ENCODE data around the gene CAMTA1. TPM values are rescaled to one million over a fixed set of nuclear protein-coding genes. Genes with fewer than 3 reads are reported as not detected.

CAMTA1 gene
- total RNA-seq, 1 donor from 2014 or later = 268 TPM

DNA sequence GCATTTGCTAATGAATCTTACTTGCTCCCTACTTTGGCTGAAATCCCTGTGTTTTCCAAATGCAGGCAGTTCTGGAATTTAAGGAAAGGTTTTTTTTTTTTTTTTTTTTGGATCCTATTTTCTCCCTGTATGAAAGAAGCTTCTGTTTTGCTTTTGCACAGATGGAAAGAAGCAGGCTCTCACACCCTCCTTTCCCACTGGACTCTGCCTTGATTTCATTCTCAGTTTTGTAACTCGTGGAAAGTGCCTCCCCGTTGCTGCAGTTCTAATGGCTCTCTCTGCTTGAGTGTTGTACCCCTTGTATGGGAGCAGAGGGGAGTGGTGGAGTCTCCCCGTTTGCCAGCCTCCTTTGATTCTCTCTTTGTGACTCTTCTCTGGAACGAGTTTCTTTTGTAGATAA lies 291.9 kb downstream of the CAMTA1 start:
- Mint-ChIP-seq H3K27ac (no peak overlapping the region), H3K9me3 (peaks cover 18% of the 10 kb centered on the region), H3K27me3 (ENCODE audit: insufficient read depth, low read depth) (peaks cover 8% of the 10 kb centered on the region), H3K36me3 (no peaks in the 10 kb centered on the region), H3K4me3 (no peak overlapping the region), H3K4me1 (no peaks in the 10 kb centered on the region)
- H3K9me3 ChIP-seq (ENCODE audit: low read depth) = no peaks in the 10 kb centered on the region
- no peak for DNase-seq (ENCODE audit: low spot score)
- H2AFZ ChIP-seq (replicated peaks) = no peak overlapping the region
- H3F3A ChIP-seq (ENCODE audit: low read depth) = no peaks in the 10 kb centered on the region
- peaks cover 4% of the 10 kb centered on the region for H3K27me3 ChIP-seq
- TF ChIP-seq EZH2phosphoT487 (IDR thresholded peaks at IDR 0.05) (no peak), CTCF (IDR thresholded peaks at IDR 0.05) (no peak)
- H3K36me3 ChIP-seq = no peaks in the 10 kb centered on the region
- no peaks in the 10 kb centered on the region for H3K79me2 ChIP-seq (ENCODE audit: low read depth)
- H3K4me1 ChIP-seq = no peaks in the 10 kb centered on the region
- H3K4me2 ChIP-seq = no peak overlapping the region
- H3K9ac ChIP-seq = no peak overlapping the region
- H3K4me3 ChIP-seq = no peak overlapping the region
- H3K27ac ChIP-seq = no peak overlapping the region
- H4K20me1 ChIP-seq (ENCODE audit: low read depth) = peaks cover 24% of the 10 kb centered on the region

DNA sequence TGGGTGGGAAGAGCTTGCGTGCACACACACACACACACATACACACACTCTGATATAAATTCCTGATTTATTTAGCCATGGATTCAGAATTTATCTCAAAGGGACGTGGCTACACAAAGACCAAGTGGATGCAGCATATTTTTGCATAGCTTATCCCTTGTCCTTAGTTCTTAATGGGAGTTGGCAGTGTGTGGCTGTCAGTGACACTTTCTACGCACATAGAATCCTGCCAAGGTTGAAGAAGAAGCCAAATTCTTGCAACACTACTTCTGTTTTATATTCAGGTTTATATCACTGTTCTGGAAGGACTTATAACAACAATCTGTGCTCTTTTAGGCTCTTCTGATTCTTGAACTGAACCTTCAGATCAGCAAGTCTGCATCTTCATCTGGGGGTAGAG lies 292.7 kb downstream of the CAMTA1 start:
- H3K4me1 ChIP-seq = no peaks in the 10 kb centered on the region
- H4K20me1 ChIP-seq (ENCODE audit: low read depth) = peaks cover 20% of the 10 kb centered on the region
- no peak for DNase-seq (ENCODE audit: low spot score)
- no peaks in the 10 kb centered on the region for H3K36me3 Mint-ChIP-seq
- H3K27me3 ChIP-seq = no peaks in the 10 kb centered on the region
- no peak overlapping the region for H3K27ac Mint-ChIP-seq
- TF ChIP-seq EZH2 (IDR thresholded peaks at IDR 0.05) (no peak), CTCF (IDR thresholded peaks at IDR 0.05) (no peak), EZH2phosphoT487 (IDR thresholded peaks at IDR 0.05) (no peak)
- no peak overlapping the region for H3K27ac ChIP-seq
- H2AFZ ChIP-seq (replicated peaks) = no peak overlapping the region
- no peak overlapping the region for H3K4me2 ChIP-seq
- no peaks in the 10 kb centered on the region for H3K36me3 ChIP-seq
- no peak overlapping the region for H3K4me3 Mint-ChIP-seq
- H3K79me2 ChIP-seq (ENCODE audit: low read depth) = no peaks in the 10 kb centered on the region
- no peaks in the 10 kb centered on the region for H3K4me1 Mint-ChIP-seq
- H3F3A ChIP-seq (ENCODE audit: low read depth) = no peaks in the 10 kb centered on the region
- H3K9me3 Mint-ChIP-seq = peaks cover 18% of the 10 kb centered on the region
- H3K4me3 ChIP-seq = no peak overlapping the region
- no peaks in the 10 kb centered on the region for H3K9me3 ChIP-seq (ENCODE audit: low read depth)
- H3K9ac ChIP-seq = no peak overlapping the region
- peaks cover 8% of the 10 kb centered on the region for H3K27me3 Mint-ChIP-seq (ENCODE audit: insufficient read depth, low read depth)

- H3K4me3 ChIP-seq = no peak overlapping the region
- H3K9me3 ChIP-seq (ENCODE audit: low read depth) = no peaks in the 10 kb centered on the region
- H3K27me3 Mint-ChIP-seq (ENCODE audit: insufficient read depth, low read depth) = peaks cover 6% of the 10 kb centered on the region
- H3K4me2 ChIP-seq = no peak overlapping the region
- no peaks in the 10 kb centered on the region for H3K4me1 ChIP-seq
- no peak overlapping the region for H2AFZ ChIP-seq (replicated peaks)
- no peaks in the 10 kb centered on the region for H3K4me1 Mint-ChIP-seq
- H3K27me3 ChIP-seq = no peaks in the 10 kb centered on the region
- peaks cover 18% of the 10 kb centered on the region for H3K9me3 Mint-ChIP-seq
- no peaks in the 10 kb centered on the region for H3F3A ChIP-seq (ENCODE audit: low read depth)
- peaks cover 14% of the 10 kb centered on the region for H4K20me1 ChIP-seq (ENCODE audit: low read depth)
- H3K9ac ChIP-seq = no peak overlapping the region
- no peak overlapping the region for H3K27ac ChIP-seq
- no peaks in the 10 kb centered on the region for H3K36me3 Mint-ChIP-seq
- no peaks in the 10 kb centered on the region for H3K79me2 ChIP-seq (ENCODE audit: low read depth)
- no peak overlapping the region for H3K27ac Mint-ChIP-seq
- DNase-seq (ENCODE audit: low spot score) = no peak
- TF ChIP-seq EZH2 (IDR thresholded peaks at IDR 0.05) (no peak), CTCF (IDR thresholded peaks at IDR 0.05) (no peak), EZH2phosphoT487 (IDR thresholded peaks at IDR 0.05) (no peak)
- no peak overlapping the region for H3K4me3 Mint-ChIP-seq
- no peaks in the 10 kb centered on the region for H3K36me3 ChIP-seq
Observed at GRCh38 chr1:7079637-7080036, 294.4 kb downstream of the CAMTA1 start.

Measured in neural progenitor cell (in vitro differentiated cells).